WERI-Rb-1 (cell line): Measurements from ENCODE around the gene TRIM32.

Experiments
- DNase-seq: peaks from one replicate; pipeline ENCODE4 v3.0.0-alpha.2; 2020
- H3K27ac ChIP-seq: fragments of 250-450 bp; sonication (Bioruptor Pico); 2 replicates; pipeline ENCODE4 v1.5.1; 2020; ENCODE audit warnings: mild to moderate bottlenecking, moderate library complexity
- H3K27me3 ChIP-seq: fragments of 250-450 bp; sonication (Bioruptor Pico); 2 replicates; pipeline ENCODE4 v1.5.1; 2021; ENCODE audit warnings: mild to moderate bottlenecking, low read depth, moderate library complexity; ENCODE audit not compliant: insufficient read depth, severe bottlenecking
- H3K36me3 ChIP-seq: fragments of 250-450 bp; sonication (Bioruptor Pico); 2 replicates; pipeline ENCODE4 v1.5.1; 2020; ENCODE audit warnings: mild to moderate bottlenecking, moderate library complexity
- H3K4me3 ChIP-seq: 2 replicates; pipeline ENCODE4 v1.5.1; 2011; ENCODE audit warnings: low read depth, mild to moderate bottlenecking, control low read depth, low read length
- H3K9me3 ChIP-seq: fragments of 250-450 bp; sonication (Bioruptor Pico); 2 replicates; pipeline ENCODE4 v1.5.1; 2021; ENCODE audit warnings: mild to moderate bottlenecking, moderate library complexity; ENCODE audit not compliant: severe bottlenecking
- TF ChIP-seq, protein P1 (sequence below): IDR thresholded peaks from 2 replicates; pipeline ENCODE4 v1.5.1; 2011; ENCODE audit warnings: low read depth, mild to moderate bottlenecking, control low read depth, inconsistent platforms, low read length

TRIM32 gene

DNA sequence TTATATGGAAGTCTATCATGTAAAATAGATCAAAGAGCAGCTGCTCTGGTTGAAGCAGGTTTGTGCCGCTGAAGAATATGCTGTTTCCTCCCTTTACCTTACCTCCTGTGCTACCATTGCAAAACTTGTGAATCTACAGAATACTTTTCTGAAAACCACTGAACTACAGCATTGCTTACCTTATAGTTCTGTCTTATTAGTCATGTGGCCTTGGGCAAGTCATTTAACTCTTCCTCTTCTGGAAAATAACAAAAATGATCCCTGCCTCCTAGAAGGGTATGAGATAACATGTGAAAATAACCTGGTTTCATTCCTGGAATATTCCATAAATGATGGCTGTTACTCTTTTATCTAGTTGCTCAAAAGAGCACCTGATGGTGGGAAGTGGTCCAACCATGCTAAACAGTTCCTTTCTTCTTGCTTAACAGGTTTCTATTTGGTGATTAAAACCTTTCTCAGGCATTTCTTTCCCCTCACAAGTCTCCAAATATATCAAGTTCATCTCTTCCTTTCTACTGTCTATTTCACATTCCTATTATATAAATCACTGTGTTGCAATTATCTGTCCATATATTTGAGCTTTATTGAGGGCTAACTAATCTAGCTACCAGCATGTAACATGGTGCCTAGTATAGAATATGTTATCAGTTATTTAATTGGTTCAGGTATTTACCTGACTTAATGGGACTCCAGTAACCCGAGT lies 15.0 kb downstream of the TRIM32 start:
- H3K27me3 ChIP-seq = no peaks in the 10 kb centered on the region
- H3K4me3 ChIP-seq = no peak overlapping the region
- no peak overlapping the region for H3K27ac ChIP-seq
- H3K36me3 ChIP-seq = peaks cover 51% of the 10 kb centered on the region
- no peak for DNase-seq
- H3K9me3 ChIP-seq = no peaks in the 10 kb centered on the region
- TF ChIP-seq, protein P1, sequence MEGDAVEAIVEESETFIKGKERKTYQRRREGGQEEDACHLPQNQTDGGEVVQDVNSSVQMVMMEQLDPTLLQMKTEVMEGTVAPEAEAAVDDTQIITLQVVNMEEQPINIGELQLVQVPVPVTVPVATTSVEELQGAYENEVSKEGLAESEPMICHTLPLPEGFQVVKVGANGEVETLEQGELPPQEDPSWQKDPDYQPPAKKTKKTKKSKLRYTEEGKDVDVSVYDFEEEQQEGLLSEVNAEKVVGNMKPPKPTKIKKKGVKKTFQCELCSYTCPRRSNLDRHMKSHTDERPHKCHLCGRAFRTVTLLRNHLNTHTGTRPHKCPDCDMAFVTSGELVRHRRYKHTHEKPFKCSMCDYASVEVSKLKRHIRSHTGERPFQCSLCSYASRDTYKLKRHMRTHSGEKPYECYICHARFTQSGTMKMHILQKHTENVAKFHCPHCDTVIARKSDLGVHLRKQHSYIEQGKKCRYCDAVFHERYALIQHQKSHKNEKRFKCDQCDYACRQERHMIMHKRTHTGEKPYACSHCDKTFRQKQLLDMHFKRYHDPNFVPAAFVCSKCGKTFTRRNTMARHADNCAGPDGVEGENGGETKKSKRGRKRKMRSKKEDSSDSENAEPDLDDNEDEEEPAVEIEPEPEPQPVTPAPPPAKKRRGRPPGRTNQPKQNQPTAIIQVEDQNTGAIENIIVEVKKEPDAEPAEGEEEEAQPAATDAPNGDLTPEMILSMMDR = no peak

DNA sequence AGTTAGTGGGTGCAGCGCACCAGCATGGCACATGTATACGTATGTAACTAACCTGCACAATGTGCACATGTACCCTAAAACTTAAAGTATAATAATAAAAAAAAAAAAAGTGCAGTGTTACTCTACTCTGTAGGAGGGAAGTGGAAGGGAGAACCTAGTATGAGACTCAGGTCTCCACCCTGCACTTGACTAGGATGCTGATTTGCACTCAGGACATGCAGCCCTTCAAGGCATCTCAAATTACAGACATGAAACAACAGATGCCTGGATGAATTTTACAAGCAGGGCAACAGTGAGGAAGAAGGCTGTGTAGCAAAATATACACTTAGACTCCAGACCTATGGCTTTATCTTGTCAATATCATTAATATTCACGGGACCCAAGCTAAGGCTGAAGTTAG lies 16.5 kb downstream of the TRIM32 start:
- no peak overlapping the region for H3K27ac ChIP-seq
- no peaks in the 10 kb centered on the region for H3K27me3 ChIP-seq
- no peaks in the 10 kb centered on the region for H3K9me3 ChIP-seq
- no peak overlapping the region for H3K4me3 ChIP-seq
- TF ChIP-seq, protein P1 = no peak
- peaks cover 36% of the 10 kb centered on the region for H3K36me3 ChIP-seq
- no peak for DNase-seq

DNA sequence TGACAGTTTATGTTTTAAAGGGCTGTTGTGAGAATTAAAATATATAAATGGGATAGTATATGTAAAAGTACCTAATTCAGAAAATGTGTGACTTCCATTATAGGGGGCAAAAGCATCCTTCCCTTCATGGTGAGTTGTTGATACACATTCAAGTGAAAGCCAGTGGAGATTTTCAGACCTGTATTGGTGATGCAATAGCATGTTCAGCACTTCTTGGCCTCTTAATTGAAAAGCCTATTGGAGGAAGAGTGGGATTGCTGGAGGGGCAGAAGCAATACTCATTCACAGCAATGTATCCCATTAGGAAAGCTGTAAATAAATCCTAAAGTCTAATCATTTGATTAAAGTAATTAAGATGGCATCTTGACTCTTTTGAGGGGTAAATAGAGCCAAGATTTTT lies 17.4 kb downstream of the TRIM32 start:
- DNase-seq = no peak
- TF ChIP-seq, protein P1 = no peak
- H3K9me3 ChIP-seq = no peaks in the 10 kb centered on the region
- no peak overlapping the region for H3K4me3 ChIP-seq
- H3K27ac ChIP-seq = no peak overlapping the region
- H3K27me3 ChIP-seq = no peaks in the 10 kb centered on the region
- peaks cover 27% of the 10 kb centered on the region for H3K36me3 ChIP-seq

DNA sequence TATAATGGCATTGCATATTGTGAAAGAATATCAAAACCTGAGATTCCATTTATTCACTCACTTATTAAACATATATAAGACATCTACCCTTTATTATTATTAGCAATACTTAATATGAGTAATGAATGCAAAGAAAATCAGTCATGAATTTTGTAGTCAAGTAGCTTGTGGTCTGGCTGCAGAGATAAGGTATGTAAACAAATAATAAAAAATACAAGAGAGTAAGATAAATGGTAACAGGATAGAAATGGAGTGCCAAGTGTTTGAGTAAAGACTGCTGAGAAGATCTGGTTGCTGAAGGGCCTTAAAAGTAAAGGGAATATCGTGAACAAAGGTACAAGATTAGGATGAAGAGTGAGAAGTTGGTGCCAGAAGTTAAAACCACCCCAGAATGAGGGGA lies 18.4 kb downstream of the TRIM32 start:
- no peaks in the 10 kb centered on the region for H3K27me3 ChIP-seq
- H3K9me3 ChIP-seq = no peaks in the 10 kb centered on the region
- no peak overlapping the region for H3K27ac ChIP-seq
- no peak for DNase-seq
- TF ChIP-seq, protein P1 = no peak
- H3K36me3 ChIP-seq = peaks cover 17% of the 10 kb centered on the region
- H3K4me3 ChIP-seq = no peak overlapping the region

DNA sequence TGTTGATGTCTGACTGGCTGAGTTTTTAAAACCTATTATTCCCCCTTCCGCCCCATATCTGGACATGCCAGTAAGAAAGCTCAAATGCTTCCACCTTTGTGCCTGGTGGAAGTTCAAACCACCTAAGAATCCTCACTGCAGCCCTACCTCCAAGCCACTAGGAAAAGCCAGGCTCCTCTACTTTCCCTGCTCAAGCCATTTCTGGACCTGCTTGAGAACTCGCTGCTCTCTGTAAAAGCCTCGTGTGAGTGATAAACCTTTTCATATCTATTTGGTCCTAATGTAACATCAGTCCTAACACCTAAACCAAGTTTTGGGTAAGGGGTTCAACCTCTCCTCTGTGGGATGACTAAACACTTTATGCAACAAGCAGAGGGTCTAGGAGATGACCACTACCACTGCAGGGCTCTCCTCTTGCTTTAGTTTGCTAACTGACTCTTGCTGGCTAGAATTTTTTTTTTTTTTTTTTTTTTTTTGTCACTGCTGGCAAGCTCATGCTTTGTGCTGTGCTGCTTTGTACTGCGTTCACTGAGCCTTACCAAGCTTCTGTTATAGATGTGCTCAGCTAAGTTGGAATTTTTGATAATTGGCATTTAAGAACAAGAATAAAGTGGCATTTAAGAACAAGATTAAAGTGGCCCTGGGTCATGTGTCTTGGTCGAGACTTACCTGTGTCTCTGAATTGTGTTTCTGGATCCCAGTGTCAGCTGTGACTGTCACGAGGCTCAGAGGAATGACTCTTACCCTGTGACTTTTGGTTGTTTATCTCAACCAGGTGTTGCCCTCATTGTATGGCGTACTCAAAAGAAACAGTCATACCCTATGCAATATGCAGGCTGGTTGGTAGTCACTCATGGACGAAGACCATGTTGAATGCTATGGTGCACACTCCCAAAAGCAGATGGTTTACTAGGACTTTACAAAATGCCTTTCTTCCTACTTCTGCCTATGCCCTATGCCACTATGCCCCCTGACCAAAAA lies 19.5 kb downstream of the TRIM32 start:
- no peaks in the 10 kb centered on the region for H3K9me3 ChIP-seq
- TF ChIP-seq, protein P1 = no peak
- no peaks in the 10 kb centered on the region for H3K27me3 ChIP-seq
- no peak for DNase-seq
- peaks cover 10% of the 10 kb centered on the region for H3K36me3 ChIP-seq
- no peak overlapping the region for H3K4me3 ChIP-seq
- no peak overlapping the region for H3K27ac ChIP-seq
